Activated naive CD8-positive, alpha-beta T cell treated with anti-CD3 and anti-CD28 coated beads, Interleukin-2, amount 50 U/mL, for 16 hours (primary cell): Measurements from ENCODE around the gene TSPEAR.
"Not testable (repeated sequence)": the region's sequence is repeated elsewhere in the genome, so short reads cannot be mapped to it uniquely, and the experiment has no call there.

ENCODE experiments used
- DNase-seq: peaks from one replicate; pipeline ENCODE4 v3.0.0-alpha.2; 2020; ENCODE audit warnings: low read depth, low spot score

The TSPEAR gene

GRCh38 chr21:44550807-44551206 is 160.6 kb downstream of the TSPEAR start:
- no peak for DNase-seq

GRCh38 chr21:44550285-44550684 is 161.1 kb downstream of the TSPEAR start:
- DNase-seq: not testable (repeated sequence)

GRCh38 chr21:44549525-44550211 is 161.7 kb downstream of the TSPEAR start:
- no peak for DNase-seq

GRCh38 chr21:44548922-44549321 is 162.4 kb downstream of the TSPEAR start:
- no peak for DNase-seq

GRCh38 chr21:44548381-44548780 is 163.0 kb downstream of the TSPEAR start:
- no peak for DNase-seq

GRCh38 chr21:44547656-44548331 is 163.6 kb downstream of the TSPEAR start:
- no peak for DNase-seq

GRCh38 chr21:44544566-44544965 is 166.8 kb downstream of the TSPEAR start:
- no peak for DNase-seq

- no peak for DNase-seq
Measured at GRCh38 chr21:44542716-44543115, 168.7 kb downstream of the TSPEAR start.

- DNase-seq: no peak
Measured at GRCh38 chr21:44540741-44541288, 170.6 kb downstream of the TSPEAR start.

GRCh38 chr21:44539991-44540666 is 171.2 kb downstream of the TSPEAR start, which contains the start of gene KRTAP10-1:
KRTAP10-1 (minus strand) TSS chr21:44540195; CDS start chr21:44540150, 45 bp downstream.
- DNase-seq: no peak

GRCh38 chr21:44539046-44539445 is 172.3 kb downstream of the TSPEAR start:
- no peak for DNase-seq

- no peak for DNase-seq
Measured at GRCh38 chr21:44537930-44538911, 173.2 kb downstream of the TSPEAR start.

GRCh38 chr21:44535963-44536362 is 175.4 kb downstream of the TSPEAR start:
- DNase-seq: no peak

GRCh38 chr21:44534688-44535087 is 176.7 kb downstream of the TSPEAR start:
- no peak for DNase-seq

- DNase-seq: no peak
Measured at GRCh38 chr21:44533891-44534627, 177.3 kb downstream of the TSPEAR start.

GRCh38 chr21:44533121-44533890 is 178.1 kb downstream of the TSPEAR start:
- no peak for DNase-seq

- no peak for DNase-seq
Measured at GRCh38 chr21:44532712-44533111, 178.7 kb downstream of the TSPEAR start.

- no peak for DNase-seq
Measured at GRCh38 chr21:44531606-44532564, 179.5 kb downstream of the TSPEAR start.
